Lung (tissue), 12 donors: ENCODE data around the gene TMTC4. TPM values are rescaled to one million over a fixed set of nuclear protein-coding genes. Genes with fewer than 3 reads are reported as not detected.

Source experiments
- ATAC-seq: fragments of 200-7000 bp; cut with Tn5 transposase; one replicate; pipeline ENCODE4 v1.9.1; 2020; ENCODE audit warnings: moderate number of reproducible peaks; ENCODE audit not compliant: insufficient read depth, low FRiP score
- DNase-seq, 3 donors: peaks; one replicate each; pipeline ENCODE4 v3.0.0-alpha.2; 2013 to 2017
- H3K27ac ChIP-seq, 2 donors: one replicate each; pipeline ENCODE4 v1.5.1; 2013; ENCODE audit warnings: mild to moderate bottlenecking in 2 of 2, moderate library complexity in 2 of 2, control low read depth in 1 of 2, inconsistent platforms in 1 of 2, low read depth in 1 of 2, low read length in 1 of 2
- H3K27me3 ChIP-seq, 3 donors: one replicate each; pipeline ENCODE4 v1.5.1; 2013; ENCODE audit warnings: low read length in 2 of 3; ENCODE audit not compliant: control insufficient read depth in 3 of 3, insufficient read depth in 3 of 3
- H3K36me3 ChIP-seq, 4 donors: one replicate each; pipeline ENCODE4 v1.5.1; 2013; ENCODE audit warnings: low read length in 4 of 4, mild to moderate bottlenecking in 1 of 4, moderate library complexity in 1 of 4; ENCODE audit not compliant: control insufficient read depth in 4 of 4, insufficient read depth in 4 of 4
- H3K4me1 ChIP-seq, 5 donors: one replicate each; pipeline ENCODE4 v1.5.1; 2013; ENCODE audit warnings: low read length in 5 of 5, mild to moderate bottlenecking in 2 of 5, moderate library complexity in 1 of 5; ENCODE audit not compliant: control insufficient read depth in 5 of 5, insufficient read depth in 5 of 5
- H3K4me3 ChIP-seq: one replicate; pipeline ENCODE4 v1.5.1; 2013; ENCODE audit warnings: mild to moderate bottlenecking, control low read depth, moderate library complexity
- H3K9ac ChIP-seq, 2 donors: one replicate each; pipeline ENCODE4 v1.5.1; 2013; ENCODE audit warnings: low read length in 2 of 2, control low read depth in 1 of 2; ENCODE audit not compliant: insufficient read depth in 1 of 2
- H3K9me3 ChIP-seq, 4 donors: one replicate each; pipeline ENCODE4 v1.5.1; 2013; ENCODE audit warnings: low read length in 3 of 4, mild to moderate bottlenecking in 1 of 4, moderate library complexity in 1 of 4; ENCODE audit not compliant: control insufficient read depth in 4 of 4, insufficient read depth in 3 of 4
- CTCF ChIP-seq: IDR thresholded peaks from 2 replicates; pipeline ENCODE4 v1.5.1; 2012; ENCODE audit warnings: mild to moderate bottlenecking; ENCODE audit errors: control extremely low read depth, extremely low read depth
- WGBS, 2 donors: extraction: QIAGEN DNeasy Blood & Tissue Kit; methylation state at CpG; one replicate each; pipeline ENCODE4 v1.1.7; 2013; 5-methylcytosine and 5-hydroxymethylcytosine counted together
- polyA plus RNA-seq, 2 donors: library from polyadenylated mRNA; stranded (reverse); fragments of 200-250 nt; gene quantifications; one replicate each; pipeline ENCODE4 v1.2.1, GENCODE V29; 2013
- total RNA-seq, 2 donors: library from RNA; depleted of rRNA in 1 of 2; stranded (reverse); fragments of >200 nt in 1 of 2; gene quantifications; one replicate each; pipeline ENCODE4 v1.2.1, GENCODE V29; 2014 to 2021
- donor health status: control.
- donor health status: control.
- donor health status: Bipolar disorder and iron deficiency.
- donor health status: healthy.
- donor health status: DM: yes; HTN: yes; CAD: no.

Gene TMTC4
- total and polyA plus RNA-seq, 4 donors: 5.0 to 27.1 (median 11.7) TPM

- Histone ChIP-seq H3K4me1 (no peaks in the 10 kb centered on the region), H3K27ac (no peak overlapping the region), H3K36me3 (no peaks in the 10 kb centered on the region), H3K4me3 (no peak overlapping the region), H3K9me3 (peaks cover 0 to 6% (median 0%) of the 10 kb centered on the region in 4 donors), H3K27me3 (no peaks in the 10 kb centered on the region), H3K9ac (no peak overlapping the region)
- no peak for TF ChIP-seq CTCF
- ATAC-seq: no peak
- no peak for DNase-seq
- WGBS, 2 donors: 87 to 93% methylated on average over 13 of the region's 13 CpGs
Measured at GRCh38 chr13:100564444-100565223, 110.0 kb downstream of the TMTC4 start.

GRCh38 chr13:100563779-100564178, 110.8 kb downstream of the TMTC4 start:
- H3K36me3 ChIP-seq: no peaks in the 10 kb centered on the region
- H3K27me3 ChIP-seq: no peaks in the 10 kb centered on the region
- WGBS, 2 donors: 97% methylated on average over 7 of the region's 7 CpGs
- no peak overlapping the region for H3K4me3 ChIP-seq
- ATAC-seq (no peak), DNase-seq (no peak)
- H3K9ac ChIP-seq: no peak overlapping the region
- H3K4me1 ChIP-seq: no peaks in the 10 kb centered on the region
- TF ChIP-seq CTCF: no peak
- H3K27ac ChIP-seq: no peak overlapping the region
- peaks cover 0 to 6% (median 0%) of the 10 kb centered on the region in 4 donors for H3K9me3 ChIP-seq

DNA sequence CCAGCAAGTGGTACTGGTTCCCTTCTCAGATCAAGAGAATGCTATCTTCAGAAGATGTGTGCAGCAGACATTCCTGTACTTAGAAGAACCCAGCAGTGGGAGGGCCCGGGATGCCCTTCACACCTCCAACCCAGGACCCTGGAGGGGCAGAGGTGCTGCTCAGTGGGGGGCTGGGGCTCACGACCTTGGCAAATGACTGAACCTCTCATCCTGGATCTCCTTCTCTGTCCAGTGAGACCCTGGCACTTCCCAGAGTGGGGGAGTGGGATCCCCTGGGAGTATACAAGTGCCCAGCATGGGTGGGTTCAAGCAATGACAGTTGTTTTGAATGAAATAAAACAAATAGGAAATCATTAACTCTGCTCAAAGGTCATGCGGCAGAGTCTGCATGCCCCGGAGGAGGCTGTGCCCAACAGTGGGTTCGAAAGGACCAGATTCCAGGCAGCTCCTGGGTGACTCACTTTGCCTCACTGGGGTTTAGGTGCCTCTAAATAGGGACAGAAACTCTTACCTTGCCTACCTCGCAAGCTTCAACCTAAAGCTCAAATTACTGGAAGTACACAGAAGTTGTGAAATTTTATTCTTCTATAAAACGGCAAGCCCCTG, 112.9 kb downstream of the TMTC4 start:
- H3K27me3 ChIP-seq: no peaks in the 10 kb centered on the region
- WGBS, 2 donors: 66 to 69% methylated on average over 7 of the region's 7 CpGs
- DNase-seq (no peak), ATAC-seq (no peak)
- H3K4me1 ChIP-seq: no peaks in the 10 kb centered on the region
- H3K9me3 ChIP-seq: peaks cover 0 to 4% (median 0%) of the 10 kb centered on the region in 4 donors
- H3K36me3 ChIP-seq: no peaks in the 10 kb centered on the region
- no peak overlapping the region for H3K4me3 ChIP-seq
- no peak for TF ChIP-seq CTCF
- H3K9ac ChIP-seq: no peak overlapping the region
- no peak overlapping the region for H3K27ac ChIP-seq
